ENCODE results near the gene ACOT7.

DNA sequence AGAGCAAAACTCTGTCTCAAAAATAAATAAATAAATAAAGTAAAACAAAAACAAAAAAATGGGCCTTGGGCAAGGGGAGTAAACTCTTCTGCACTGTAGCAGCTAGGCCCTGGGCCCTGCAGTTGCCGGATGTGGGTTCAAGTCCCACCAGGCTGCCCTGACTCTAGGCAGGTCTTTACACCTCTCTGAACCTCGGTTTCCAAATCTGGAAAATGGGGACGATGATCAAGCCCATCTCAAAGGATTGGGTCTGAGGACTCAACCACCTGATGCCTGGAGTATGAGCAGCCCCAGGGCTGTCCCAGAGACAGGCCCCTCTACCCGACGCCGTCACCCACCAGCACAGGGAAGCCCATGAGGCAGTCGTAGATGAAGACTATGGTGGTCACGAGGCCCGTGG, 140.2 kb downstream of the ACOT7 start:
- TF ChIP-seq MBD4 (IDR thresholded peaks at IDR 0.05; ENCODE audit: borderline replicate concordance, low read length) (no peak), ELF1 (CRISPR knock-in tag; IDR thresholded peaks at IDR 0.05) (no peak), SMARCC2 (IDR thresholded peaks at IDR 0.05) (no peak), PHB2 (IDR thresholded peaks at IDR 0.05; ENCODE audit: partially characterized antibody) (no peak), NR3C1 (CRISPR knock-in tag; IDR thresholded peaks at IDR 0.05) (no peak), ZNF354B (CRISPR knock-in tag; IDR thresholded peaks at IDR 0.05) (no peak), POLR2A (IDR thresholded peaks at IDR 0.05; ENCODE audit: insufficient read depth in 1 of 2, low read depth in 2 of 2, low read length in 2 of 2) (no peak)
- TF ChIP-seq, protein P1, sequence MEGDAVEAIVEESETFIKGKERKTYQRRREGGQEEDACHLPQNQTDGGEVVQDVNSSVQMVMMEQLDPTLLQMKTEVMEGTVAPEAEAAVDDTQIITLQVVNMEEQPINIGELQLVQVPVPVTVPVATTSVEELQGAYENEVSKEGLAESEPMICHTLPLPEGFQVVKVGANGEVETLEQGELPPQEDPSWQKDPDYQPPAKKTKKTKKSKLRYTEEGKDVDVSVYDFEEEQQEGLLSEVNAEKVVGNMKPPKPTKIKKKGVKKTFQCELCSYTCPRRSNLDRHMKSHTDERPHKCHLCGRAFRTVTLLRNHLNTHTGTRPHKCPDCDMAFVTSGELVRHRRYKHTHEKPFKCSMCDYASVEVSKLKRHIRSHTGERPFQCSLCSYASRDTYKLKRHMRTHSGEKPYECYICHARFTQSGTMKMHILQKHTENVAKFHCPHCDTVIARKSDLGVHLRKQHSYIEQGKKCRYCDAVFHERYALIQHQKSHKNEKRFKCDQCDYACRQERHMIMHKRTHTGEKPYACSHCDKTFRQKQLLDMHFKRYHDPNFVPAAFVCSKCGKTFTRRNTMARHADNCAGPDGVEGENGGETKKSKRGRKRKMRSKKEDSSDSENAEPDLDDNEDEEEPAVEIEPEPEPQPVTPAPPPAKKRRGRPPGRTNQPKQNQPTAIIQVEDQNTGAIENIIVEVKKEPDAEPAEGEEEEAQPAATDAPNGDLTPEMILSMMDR (CRISPR knock-in tag; IDR thresholded peaks at IDR 0.05) = no peak
- TF ChIP-seq, protein P2, sequence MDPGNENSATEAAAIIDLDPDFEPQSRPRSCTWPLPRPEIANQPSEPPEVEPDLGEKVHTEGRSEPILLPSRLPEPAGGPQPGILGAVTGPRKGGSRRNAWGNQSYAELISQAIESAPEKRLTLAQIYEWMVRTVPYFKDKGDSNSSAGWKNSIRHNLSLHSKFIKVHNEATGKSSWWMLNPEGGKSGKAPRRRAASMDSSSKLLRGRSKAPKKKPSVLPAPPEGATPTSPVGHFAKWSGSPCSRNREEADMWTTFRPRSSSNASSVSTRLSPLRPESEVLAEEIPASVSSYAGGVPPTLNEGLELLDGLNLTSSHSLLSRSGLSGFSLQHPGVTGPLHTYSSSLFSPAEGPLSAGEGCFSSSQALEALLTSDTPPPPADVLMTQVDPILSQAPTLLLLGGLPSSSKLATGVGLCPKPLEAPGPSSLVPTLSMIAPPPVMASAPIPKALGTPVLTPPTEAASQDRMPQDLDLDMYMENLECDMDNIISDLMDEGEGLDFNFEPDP (CRISPR knock-in tag; conservative IDR thresholded peaks at IDR 0.05) = no peak
- TF ChIP-seq, protein P3, sequence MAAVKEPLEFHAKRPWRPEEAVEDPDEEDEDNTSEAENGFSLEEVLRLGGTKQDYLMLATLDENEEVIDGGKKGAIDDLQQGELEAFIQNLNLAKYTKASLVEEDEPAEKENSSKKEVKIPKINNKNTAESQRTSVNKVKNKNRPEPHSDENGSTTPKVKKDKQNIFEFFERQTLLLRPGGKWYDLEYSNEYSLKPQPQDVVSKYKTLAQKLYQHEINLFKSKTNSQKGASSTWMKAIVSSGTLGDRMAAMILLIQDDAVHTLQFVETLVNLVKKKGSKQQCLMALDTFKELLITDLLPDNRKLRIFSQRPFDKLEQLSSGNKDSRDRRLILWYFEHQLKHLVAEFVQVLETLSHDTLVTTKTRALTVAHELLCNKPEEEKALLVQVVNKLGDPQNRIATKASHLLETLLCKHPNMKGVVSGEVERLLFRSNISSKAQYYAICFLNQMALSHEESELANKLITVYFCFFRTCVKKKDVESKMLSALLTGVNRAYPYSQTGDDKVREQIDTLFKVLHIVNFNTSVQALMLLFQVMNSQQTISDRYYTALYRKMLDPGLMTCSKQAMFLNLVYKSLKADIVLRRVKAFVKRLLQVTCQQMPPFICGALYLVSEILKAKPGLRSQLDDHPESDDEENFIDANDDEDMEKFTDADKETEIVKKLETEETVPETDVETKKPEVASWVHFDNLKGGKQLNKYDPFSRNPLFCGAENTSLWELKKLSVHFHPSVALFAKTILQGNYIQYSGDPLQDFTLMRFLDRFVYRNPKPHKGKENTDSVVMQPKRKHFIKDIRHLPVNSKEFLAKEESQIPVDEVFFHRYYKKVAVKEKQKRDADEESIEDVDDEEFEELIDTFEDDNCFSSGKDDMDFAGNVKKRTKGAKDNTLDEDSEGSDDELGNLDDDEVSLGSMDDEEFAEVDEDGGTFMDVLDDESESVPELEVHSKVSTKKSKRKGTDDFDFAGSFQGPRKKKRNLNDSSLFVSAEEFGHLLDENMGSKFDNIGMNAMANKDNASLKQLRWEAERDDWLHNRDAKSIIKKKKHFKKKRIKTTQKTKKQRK (IDR thresholded peaks at IDR 0.05; ENCODE audit: low read length) = no peak
- TF ChIP-seq, protein P4, sequence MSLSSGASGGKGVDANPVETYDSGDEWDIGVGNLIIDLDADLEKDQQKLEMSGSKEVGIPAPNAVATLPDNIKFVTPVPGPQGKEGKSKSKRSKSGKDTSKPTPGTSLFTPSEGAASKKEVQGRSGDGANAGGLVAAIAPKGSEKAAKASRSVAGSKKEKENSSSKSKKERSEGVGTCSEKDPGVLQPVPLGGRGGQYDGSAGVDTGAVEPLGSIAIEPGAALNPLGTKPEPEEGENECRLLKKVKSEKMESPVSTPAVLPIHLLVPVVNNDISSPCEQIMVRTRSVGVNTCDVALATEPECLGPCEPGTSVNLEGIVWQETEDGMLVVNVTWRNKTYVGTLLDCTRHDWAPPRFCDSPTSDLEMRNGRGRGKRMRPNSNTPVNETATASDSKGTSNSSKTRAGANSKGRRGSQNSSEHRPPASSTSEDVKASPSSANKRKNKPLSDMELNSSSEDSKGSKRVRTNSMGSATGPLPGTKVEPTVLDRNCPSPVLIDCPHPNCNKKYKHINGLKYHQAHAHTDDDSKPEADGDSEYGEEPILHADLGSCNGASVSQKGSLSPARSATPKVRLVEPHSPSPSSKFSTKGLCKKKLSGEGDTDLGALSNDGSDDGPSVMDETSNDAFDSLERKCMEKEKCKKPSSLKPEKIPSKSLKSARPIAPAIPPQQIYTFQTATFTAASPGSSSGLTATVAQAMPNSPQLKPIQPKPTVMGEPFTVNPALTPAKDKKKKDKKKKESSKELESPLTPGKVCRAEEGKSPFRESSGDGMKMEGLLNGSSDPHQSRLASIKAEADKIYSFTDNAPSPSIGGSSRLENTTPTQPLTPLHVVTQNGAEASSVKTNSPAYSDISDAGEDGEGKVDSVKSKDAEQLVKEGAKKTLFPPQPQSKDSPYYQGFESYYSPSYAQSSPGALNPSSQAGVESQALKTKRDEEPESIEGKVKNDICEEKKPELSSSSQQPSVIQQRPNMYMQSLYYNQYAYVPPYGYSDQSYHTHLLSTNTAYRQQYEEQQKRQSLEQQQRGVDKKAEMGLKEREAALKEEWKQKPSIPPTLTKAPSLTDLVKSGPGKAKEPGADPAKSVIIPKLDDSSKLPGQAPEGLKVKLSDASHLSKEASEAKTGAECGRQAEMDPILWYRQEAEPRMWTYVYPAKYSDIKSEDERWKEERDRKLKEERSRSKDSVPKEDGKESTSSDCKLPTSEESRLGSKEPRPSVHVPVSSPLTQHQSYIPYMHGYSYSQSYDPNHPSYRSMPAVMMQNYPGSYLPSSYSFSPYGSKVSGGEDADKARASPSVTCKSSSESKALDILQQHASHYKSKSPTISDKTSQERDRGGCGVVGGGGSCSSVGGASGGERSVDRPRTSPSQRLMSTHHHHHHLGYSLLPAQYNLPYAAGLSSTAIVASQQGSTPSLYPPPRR (CRISPR knock-in tag; IDR thresholded peaks at IDR 0.05; ENCODE audit: borderline replicate concordance) = no peak

Data from HepG2 (cell line).